SU-DHL-6 (cell line): ENCODE measurements around the gene HMX2.

ENCODE experiments used
- CTCF ChIP-seq: fragments of 200-600 bp; sonication (generic); IDR thresholded peaks from one replicate; pipeline ENCODE4 v1.5.1; 2017; ENCODE audit warnings: antibody characterized with exemption, mild to moderate bottlenecking, low read length, moderate library complexity; ENCODE audit not compliant: insufficient read depth, poor library complexity, severe bottlenecking
- EZH2phosphoT487 ChIP-seq: fragments of 200-600 bp; sonication (generic), shearing (Covaris generic); conservative IDR thresholded peaks from 2 replicates; pipeline ENCODE4 v1.6.1; 2018; ENCODE audit warnings: mild to moderate bottlenecking, antibody characterized with exemption, low read length, moderate library complexity, mixed read lengths

GRCh38 chr10:123140983-123141390 is 6.9 kb upstream of the HMX2 start:
- TF ChIP-seq CTCF (no peak), EZH2phosphoT487 (no peak)
